HCT116 (cell line): ENCODE measurements around the gene ENOX1.

Experiments used
- ATF3 ChIP-seq: IDR thresholded peaks from 2 replicates; pipeline ENCODE4 v1.6.1; 2012
- CEBPB ChIP-seq: IDR thresholded peaks from 2 replicates; pipeline ENCODE4 v1.6.1; 2012; ENCODE audit warnings: low read depth
- CTCF ChIP-seq, 3 experiments: fragments of 200-600 bp in 1 of 3; sonication (generic) in 1 of 3; IDR thresholded peaks in 2 of 3; conservative IDR thresholded peaks in 1 of 3; 2 replicates each; pipeline ENCODE4 v1.5.1; 2012 to 2017; ENCODE audit warnings: low read depth in 2 of 3, low read length in 2 of 3, antibody characterized with exemption in 1 of 3, borderline replicate concordance in 1 of 3, control low read depth in 1 of 3, mild to moderate bottlenecking in 1 of 3, mixed read lengths in 1 of 3, mixed run types in 1 of 3, moderate library complexity in 1 of 3; ENCODE audit not compliant: insufficient read depth in 1 of 3
- EGR1 ChIP-seq: IDR thresholded peaks from 2 replicates; pipeline ENCODE4 v1.6.1; 2012; ENCODE audit warnings: low read depth
- EZH2 ChIP-seq: fragments of 200-600 bp; sonication (generic); IDR thresholded peaks from 2 replicates; pipeline ENCODE4 v1.6.1; 2017; ENCODE audit warnings: antibody characterized with exemption, mixed run types
- JUND ChIP-seq: IDR thresholded peaks from 2 replicates; pipeline ENCODE4 v1.6.1; 2012
- POLR2A ChIP-seq: IDR thresholded peaks from 2 replicates; pipeline ENCODE4 v1.7.0; 2011; ENCODE audit warnings: borderline replicate concordance; ENCODE audit not compliant: insufficient read depth, insufficient read length; ENCODE audit errors: extremely low read depth
- POLR2AphosphoS5 ChIP-seq: IDR thresholded peaks from 2 replicates; pipeline ENCODE4 v1.6.1; 2011; ENCODE audit warnings: mild to moderate bottlenecking, low read depth, low read length, moderate library complexity
- RAD21 ChIP-seq: IDR thresholded peaks from 2 replicates; pipeline ENCODE4 v1.6.1; 2012; ENCODE audit warnings: low read depth, mild to moderate bottlenecking
- REST ChIP-seq: IDR thresholded peaks from 2 replicates; pipeline ENCODE4 v1.6.1; 2012; ENCODE audit warnings: low read depth
- TCF7L2 ChIP-seq: IDR thresholded peaks from 2 replicates; pipeline ENCODE4 v1.7.0; 2011; ENCODE audit warnings: borderline replicate concordance, inconsistent platforms; ENCODE audit not compliant: insufficient read depth, insufficient read length; ENCODE audit errors: extremely low read depth
- ZBTB33 ChIP-seq: IDR thresholded peaks from 2 replicates; pipeline ENCODE4 v1.6.1; 2011; ENCODE audit warnings: mild to moderate bottlenecking, low read length, moderate library complexity; ENCODE audit not compliant: insufficient replicate concordance; ENCODE audit errors: extremely low read depth

GRCh38 chr13:43286751-43287150 lies 500.0 kb downstream of the ENOX1 start:
- TF ChIP-seq CTCF (IDR thresholded peaks at IDR 0.05 in 2 of 3, conservative IDR thresholded peaks at IDR 0.05 in 1 of 3; ENCODE audit: borderline replicate concordance in 1 of 3, insufficient read depth in 1 of 3, low read depth in 2 of 3, low read length in 2 of 3) = no peak
- no peak for TF ChIP-seq ZBTB33
- TF ChIP-seq JUND = no peak
- no peak for TF ChIP-seq POLR2A
- TF ChIP-seq POLR2AphosphoS5 = no peak
- no peak for TF ChIP-seq REST
- TF ChIP-seq EZH2 = no peak
- no peak for TF ChIP-seq ATF3
- no peak for TF ChIP-seq RAD21
- no peak for TF ChIP-seq EGR1
- no peak for TF ChIP-seq CEBPB
- no peak for TF ChIP-seq TCF7L2
